AG04450 (cell line): ENCODE results near the gene CACNA2D2. TPM values are rescaled to one million over a fixed set of nuclear protein-coding genes. Genes with fewer than 3 reads are reported as not detected.

Experiments
- CTCF ChIA-PET: fragments of 300-600, 350-600 bp; formaldehyde crosslinking; extraction: SDS; loops from one replicate; lab custom pipeline; 2022; ENCODE audit warnings: antibody characterized with exemption, inconsistent platforms; lab: Charles Lee
- POLR2A ChIA-PET: fragments of 350-600 bp; formaldehyde crosslinking; extraction: SDS; loops from one replicate; lab custom pipeline; 2021; ENCODE audit warnings: antibody characterized with exemption, inconsistent platforms; lab: Yijun Ruan, JAX
- DNase-seq: peaks from one replicate; pipeline ENCODE4 v3.0.0-alpha.2; 2011; ENCODE audit warnings: low read depth, low spot score
- H3K27ac ChIP-seq: one replicate; pipeline ENCODE4 v1.5.1; 2012; ENCODE audit warnings: low read depth, low read length, control low read depth
- H3K27me3 ChIP-seq: one replicate; pipeline ENCODE4 v1.6.0; 2012; ENCODE audit warnings: low read length; ENCODE audit not compliant: control insufficient read depth, insufficient read depth
- H3K4me3 ChIP-seq: 2 replicates; pipeline ENCODE4 v1.5.1; 2011; ENCODE audit warnings: mild to moderate bottlenecking, low read depth, low read length, control low read depth
- H3K9me3 ChIP-seq: 2 replicates; pipeline ENCODE4 v1.5.1; 2012; ENCODE audit warnings: low read length; ENCODE audit not compliant: control insufficient read depth, insufficient read depth
- polyA plus RNA-seq: library from polyadenylated mRNA; depleted of rRNA; stranded (reverse); fragments of >200 nt; gene quantifications from 2 replicates; pipeline ENCODE4 v1.2.3, GENCODE V29; 2011
- TF ChIP-seq, protein P1 (sequence below): IDR thresholded peaks from 2 replicates; pipeline ENCODE4 v1.5.1; 2011; ENCODE audit warnings: low read depth, low read length, control low read depth, inconsistent platforms

CACNA2D2 gene
- polyA plus RNA-seq, 1 experiment: 0.09 TPM

DNA sequence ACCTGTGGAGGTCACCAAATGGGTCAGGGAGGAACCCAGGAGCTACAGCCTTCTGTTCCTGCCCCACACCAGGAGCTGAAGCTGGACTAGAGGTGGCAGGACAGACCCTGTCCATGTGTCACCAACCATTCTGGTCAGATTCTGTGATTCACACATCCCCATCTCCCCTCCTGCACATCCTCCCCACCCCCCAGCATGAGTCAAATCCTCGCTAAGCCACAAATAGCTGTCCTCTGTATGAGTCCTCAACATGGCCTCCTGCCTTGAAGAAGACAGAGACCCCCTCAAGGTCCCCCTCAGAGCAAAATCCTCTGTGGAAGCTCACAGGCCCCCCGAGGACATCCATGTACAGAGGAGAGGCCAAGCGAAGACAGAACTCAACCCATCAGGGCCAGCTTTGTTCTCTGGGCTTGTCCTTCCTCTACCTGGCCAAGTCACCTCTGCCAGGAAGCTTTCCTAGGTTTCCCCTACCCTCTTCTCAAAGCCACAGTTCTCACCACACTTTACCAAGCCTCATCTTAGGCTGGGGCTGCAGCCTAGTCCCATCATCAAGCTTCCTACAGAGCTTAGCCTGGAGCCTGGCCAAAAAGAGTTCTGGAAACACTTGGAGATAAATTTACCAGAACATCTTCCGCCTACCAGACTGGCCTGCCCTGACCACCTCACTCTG lies 17.1 kb downstream of the CACNA2D2 start:
- peaks cover 6% of the 10 kb centered on the region for H3K27me3 ChIP-seq
- no peak overlapping the region for H3K27ac ChIP-seq
- CTCF ChIA-PET: no interaction called here
- POLR2A ChIA-PET: no interaction called here
- TF ChIP-seq, protein P1, sequence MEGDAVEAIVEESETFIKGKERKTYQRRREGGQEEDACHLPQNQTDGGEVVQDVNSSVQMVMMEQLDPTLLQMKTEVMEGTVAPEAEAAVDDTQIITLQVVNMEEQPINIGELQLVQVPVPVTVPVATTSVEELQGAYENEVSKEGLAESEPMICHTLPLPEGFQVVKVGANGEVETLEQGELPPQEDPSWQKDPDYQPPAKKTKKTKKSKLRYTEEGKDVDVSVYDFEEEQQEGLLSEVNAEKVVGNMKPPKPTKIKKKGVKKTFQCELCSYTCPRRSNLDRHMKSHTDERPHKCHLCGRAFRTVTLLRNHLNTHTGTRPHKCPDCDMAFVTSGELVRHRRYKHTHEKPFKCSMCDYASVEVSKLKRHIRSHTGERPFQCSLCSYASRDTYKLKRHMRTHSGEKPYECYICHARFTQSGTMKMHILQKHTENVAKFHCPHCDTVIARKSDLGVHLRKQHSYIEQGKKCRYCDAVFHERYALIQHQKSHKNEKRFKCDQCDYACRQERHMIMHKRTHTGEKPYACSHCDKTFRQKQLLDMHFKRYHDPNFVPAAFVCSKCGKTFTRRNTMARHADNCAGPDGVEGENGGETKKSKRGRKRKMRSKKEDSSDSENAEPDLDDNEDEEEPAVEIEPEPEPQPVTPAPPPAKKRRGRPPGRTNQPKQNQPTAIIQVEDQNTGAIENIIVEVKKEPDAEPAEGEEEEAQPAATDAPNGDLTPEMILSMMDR: no peak
- H3K9me3 ChIP-seq: no peaks in the 10 kb centered on the region
- no peak overlapping the region for H3K4me3 ChIP-seq
- DNase-seq: no peak

DNA sequence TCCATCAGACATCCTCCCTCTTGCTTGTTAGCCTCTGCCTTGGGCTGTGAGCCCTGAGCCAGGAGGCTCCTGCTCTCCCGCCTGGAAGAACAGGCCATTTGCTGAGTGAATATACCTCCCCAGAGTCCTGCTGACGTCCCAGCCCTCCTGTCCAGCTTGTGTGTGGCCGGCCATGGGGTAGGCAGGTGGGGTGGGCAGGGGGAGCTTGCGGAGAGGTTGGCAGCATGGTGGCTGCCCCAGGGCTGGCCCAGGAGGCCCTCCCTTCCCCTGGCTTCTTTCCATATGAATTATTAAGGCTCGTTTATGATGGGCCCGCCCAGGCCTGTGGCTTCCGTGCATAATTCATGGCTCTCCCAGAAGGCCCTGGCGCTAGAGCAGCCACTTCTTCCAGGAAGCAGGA lies 18.7 kb downstream of the CACNA2D2 start:
- no peak for DNase-seq
- H3K27me3 ChIP-seq: peaks cover 6% of the 10 kb centered on the region
- TF ChIP-seq, protein P1: no peak
- H3K9me3 ChIP-seq: no peaks in the 10 kb centered on the region
- POLR2A ChIA-PET: interaction anchor here (0.7 kb wide), 1 partner anchor 903 kb away, joined by 3 read pairs; no protein-coding TSS in a partner anchor
- CTCF ChIA-PET: no interaction called here
- no peak overlapping the region for H3K27ac ChIP-seq
- no peak overlapping the region for H3K4me3 ChIP-seq

DNA sequence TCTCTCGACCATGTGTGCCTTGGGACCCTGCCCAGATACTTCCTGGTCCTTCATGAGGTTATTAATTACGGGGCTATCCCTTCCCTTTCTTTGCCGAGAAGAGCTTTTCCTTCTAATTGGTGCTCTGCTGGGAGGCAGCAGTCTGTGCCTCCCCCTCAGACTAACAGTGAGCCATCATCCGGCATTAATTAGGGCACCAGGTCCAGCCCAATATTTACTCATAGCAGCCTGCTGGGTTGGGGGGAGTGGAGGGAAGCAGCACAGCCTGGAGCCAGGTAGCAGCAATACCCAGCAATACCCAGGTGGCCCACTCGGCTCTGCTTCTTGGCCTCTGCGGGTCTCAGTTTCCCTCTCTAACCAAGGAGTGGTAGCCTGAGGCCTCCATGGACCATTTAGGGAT lies 20.1 kb downstream of the CACNA2D2 start:
- DNase-seq: no peak
- Histone ChIP-seq H3K9me3 (no peaks in the 10 kb centered on the region), H3K27me3 (peaks cover 6% of the 10 kb centered on the region), H3K27ac (no peak overlapping the region), H3K4me3 (no peak overlapping the region)
- TF ChIP-seq, protein P1: no peak
- CTCF ChIA-PET: no interaction called here
- POLR2A ChIA-PET: no interaction called here

DNA sequence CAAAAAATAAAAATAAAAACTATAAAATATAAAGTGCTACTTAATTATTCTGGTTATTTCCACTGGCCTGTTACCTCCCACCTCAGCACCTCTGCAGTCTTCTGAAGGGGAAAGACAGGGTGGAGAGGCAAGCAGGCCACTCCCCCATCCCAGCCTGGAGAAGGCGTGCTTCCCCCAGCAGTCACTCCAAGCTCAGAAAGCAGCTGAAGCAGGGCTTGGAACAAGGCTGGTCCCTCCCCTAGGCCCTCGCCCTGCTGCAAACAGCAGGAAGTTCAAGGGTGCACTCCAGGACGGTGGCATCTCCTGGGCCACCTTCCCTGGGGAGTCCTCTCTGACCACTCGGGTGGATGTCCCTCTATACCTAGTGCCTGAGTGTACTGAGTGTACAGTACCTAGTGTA lies 21.4 kb downstream of the CACNA2D2 start:
- Histone ChIP-seq H3K27ac (no peak overlapping the region), H3K4me3 (no peak overlapping the region), H3K27me3 (peaks cover 6% of the 10 kb centered on the region), H3K9me3 (no peaks in the 10 kb centered on the region; the same call in 1 of the 2 replicates)
- CTCF ChIA-PET: no interaction called here
- DNase-seq: no peak
- POLR2A ChIA-PET: no interaction called here
- TF ChIP-seq, protein P1: no peak

DNA sequence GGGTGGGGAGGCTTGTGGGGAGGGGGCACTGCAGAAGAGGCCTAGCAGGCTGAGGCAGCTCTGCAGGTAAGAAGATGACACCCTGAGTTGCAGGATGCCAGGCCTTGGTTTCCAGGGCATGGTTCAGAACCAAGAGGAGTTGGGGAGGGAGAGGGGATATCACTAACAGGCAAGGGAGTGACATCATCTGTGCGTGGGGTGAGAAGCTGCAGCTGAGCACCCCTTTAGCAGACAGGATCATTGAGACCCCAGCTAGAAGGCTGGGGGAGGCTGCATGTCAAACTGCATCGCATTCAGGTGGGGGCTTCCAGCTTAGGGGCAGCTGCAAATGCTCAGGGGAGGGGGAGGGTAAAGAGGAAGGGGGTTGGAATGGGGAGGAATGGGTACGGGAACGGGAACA lies 23.0 kb downstream of the CACNA2D2 start:
- H3K27ac ChIP-seq: no peak overlapping the region
- peaks cover 5% of the 10 kb centered on the region for H3K27me3 ChIP-seq
- no peak overlapping the region for H3K4me3 ChIP-seq
- DNase-seq: no peak
- ChIA-PET POLR2A (no interaction called here), CTCF (no interaction called here)
- H3K9me3 ChIP-seq: no peaks in the 10 kb centered on the region; the same call in 1 of the 2 replicates
- TF ChIP-seq, protein P1: no peak
